NCI-H128 (cell line): ENCODE data around the gene PRRT4.
A peak's percentile ranks its signal among the peaks of the same experiment; 100 is the strongest.

Experiments
- DNase-seq: peaks from one replicate; lab custom pipeline; 2025; ENCODE audit not compliant: unreplicated experiment; lab: John Stamatoyannopoulos, UW

Gene PRRT4

DNA sequence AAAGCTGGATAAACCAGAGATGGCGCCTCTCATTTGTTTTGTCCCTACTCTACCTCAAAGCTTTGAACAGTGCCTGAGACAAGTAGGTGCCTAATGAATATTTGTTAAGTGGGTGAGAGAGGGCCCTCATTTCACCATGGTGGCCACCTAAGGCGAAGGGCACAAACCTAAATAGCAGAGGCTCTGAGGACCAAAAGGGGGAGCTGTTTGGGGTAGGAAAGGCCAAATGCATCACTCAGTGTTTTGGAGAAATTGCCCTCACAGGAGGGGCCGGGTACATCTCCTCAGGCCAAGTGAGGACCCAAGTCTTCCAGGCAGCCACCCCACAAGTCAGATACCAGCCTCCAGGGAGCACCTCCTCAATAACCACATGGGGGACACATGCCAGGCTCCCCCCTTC, 34.3 kb upstream of the PRRT4 start:
- DNase-seq: no peak

DNA sequence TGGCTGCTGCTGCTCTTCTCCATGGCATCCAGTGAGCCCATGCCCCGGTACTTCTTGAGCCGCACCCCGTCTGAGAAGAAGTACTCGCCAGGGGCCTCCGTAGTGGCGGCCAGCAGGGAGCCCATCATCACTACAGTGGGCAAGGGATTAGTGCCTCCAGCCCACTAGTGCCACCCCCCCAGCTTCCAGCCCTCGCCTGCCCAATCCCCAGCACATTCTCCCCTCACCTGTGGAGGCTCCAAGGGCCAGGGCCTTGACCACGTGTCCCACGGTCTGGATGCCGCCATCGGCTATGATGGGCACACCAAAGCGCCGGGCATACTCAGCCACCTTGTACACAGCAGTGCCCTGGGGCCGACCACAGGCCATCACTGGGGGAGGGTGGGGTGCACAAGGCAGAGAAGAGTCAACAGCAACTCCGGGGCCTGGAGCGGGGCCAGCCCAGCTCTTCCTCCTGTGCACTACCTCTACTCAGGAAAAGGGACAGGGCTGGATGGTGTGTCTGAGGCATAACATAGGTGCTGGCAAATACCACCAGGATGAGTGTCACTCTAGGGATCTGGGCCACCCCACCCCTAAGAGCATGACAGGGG, 33.5 kb upstream of the PRRT4 start:
- no peak for DNase-seq

DNA sequence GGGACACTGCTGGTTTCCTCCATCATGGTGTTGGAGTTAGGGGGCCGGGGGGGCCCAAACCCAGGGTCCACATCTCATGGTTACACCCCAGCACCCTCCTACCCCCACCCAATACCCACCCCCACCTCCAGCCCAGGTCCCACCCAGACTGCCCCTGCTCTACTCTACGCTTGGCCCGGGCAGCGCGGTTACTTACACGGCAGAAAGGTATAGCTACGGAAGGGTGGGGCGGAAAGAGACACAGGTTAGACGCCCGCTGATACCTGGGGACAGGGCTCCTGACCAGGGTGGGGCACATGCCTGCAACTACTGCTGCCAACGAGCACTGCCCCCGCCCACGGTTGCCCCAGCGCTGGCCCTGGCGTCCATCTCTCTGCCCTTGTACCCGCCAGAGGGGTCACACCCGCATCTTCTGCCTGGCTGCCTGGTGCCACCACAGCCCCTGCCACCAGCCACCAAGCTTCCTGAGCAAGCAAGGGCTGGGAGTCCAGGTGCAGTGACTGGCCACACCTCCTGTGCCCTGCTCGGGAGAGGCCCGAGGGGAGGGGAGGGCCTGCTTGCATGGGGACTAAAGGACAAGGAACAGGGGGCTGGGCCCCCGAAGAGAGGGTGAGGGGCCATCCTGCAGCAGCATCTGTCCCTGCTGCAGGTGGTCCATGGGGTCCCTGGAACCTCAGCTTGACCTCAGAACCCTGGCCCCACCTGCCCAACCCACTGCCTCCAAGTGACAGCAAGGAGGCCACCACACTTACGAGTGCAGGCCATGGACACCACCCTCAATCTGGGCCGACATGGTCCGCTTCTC, 32.2 kb upstream of the PRRT4 start:
- no peak for DNase-seq

DNA sequence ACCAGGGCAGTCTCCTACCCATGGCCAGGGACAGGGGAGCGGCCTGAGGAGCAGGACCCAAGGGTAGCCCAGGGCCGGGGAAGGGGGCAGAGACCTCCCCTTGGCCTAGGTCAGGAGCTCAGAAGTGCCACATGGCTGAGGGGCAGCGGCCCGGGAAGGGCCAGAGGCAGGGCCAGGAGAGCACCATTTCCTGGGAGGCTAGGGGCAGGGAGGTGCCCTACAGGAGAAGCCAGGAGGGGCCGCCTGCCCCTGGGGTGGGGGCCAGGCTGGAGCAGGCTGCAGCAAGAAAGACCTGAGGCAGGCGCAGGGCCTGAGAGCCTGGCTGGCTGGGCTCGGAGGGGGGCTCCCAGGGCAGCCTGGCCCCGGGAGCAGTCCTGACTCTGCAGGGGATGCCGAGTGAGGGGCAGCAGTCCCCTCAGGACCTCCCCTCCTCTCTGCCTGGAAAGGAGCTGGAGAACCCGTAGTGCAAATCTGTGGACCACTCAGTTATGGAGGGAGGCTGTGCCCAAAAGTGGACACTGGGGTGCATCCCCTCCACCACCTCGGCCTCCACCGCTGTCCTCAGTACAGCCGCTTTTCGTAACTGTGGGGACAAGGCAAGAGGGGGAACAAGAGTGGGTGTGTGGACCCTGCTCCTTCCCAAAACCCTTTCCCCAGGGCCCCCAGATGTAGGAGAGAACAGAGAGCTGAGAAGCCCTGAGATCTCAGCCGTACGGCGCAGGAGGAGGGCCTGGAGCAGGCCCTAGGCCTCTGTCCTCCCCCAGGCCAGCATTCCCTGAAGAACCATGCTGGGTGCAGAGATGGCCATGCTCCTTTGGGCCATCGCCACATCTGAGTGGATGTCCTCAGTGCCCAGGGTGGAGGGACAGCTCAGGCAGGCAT, 31.2 kb upstream of the PRRT4 start:
- DNase-seq: no peak

DNA sequence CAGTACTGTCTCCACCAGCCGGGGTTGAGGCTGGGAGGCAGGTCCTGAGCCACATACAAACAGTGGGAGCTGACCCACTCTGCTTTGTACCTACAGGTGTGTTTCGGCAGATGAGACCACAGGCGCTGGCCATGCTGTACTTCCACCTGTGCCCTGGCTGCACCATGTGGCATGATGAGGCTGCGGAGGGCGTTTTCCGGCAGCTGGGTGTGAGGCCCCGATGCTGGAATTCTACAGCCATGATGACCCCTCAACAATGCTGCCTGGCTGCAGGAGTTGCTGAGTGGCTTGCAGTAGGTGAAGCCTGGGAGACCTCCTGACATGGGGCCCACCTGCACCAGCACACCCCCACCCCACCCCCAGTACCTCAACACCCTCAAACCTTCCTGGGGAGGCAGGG, 30.3 kb upstream of the PRRT4 start:
- no peak for DNase-seq

DNA sequence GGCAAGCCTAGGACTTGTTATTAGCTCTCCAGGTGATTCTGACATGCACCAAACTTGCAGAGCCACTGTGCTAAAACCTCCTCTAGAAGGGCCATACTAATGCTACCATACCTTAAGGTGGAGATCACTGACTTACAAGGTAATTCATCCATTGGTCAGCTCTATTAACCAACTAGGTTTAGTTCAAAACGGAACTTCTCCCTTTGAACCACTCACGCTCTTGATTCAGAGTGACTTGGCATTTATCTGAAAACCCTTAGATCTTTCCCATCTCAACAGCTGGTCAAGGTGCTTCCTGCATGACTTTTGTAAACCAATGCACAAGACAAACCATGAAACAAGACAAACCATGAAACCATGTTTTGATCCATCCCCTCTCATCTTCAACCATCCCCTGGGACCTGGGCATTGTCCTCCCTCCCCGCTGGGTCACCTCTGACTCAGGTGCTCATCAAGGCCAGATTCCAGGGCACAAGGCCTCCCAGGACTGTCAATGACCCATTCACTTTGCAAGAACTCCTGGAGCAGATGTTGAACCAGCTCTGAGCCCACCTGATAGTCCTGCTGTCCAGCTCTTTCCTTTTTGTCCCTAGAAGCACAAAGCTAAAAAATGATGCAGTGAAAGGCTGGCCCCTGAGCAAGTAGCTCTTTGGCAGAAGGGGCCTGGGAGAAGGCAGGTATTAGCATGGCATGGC, 29.5 kb upstream of the PRRT4 start:
- no peak for DNase-seq

DNA sequence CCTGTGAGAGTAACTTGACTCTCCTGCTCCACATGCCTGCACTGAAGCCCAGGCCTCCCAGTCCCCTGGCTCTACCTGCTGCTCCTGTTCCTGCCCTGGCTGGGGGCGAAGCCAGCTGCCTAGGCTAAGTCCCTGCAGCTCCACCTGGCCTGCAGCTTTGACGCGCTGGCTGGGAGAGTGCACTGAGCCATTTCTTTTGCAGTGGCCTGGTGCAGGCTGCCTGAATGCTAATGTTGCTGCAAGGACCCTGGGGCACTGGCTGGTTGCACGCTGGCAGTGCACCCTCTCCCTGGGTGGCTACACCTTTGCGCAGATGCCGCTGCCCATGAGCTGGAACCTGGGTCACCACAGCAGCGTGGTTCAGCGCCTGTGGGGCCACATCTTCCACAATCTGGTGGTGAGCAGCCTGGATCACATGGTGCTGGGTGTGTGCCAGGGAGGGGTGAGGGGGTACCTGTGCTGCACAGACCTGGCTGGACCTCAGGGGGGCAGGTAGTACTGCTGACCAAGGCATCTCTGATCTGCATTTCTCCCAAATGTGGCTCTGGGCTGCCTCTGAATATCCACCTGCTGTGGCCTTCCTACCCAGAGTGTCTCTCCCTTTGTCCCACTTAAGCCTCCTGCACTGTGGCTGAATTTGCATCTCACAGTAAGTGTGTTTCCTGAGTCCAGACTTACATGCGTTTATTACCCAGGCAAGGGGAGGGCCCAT, 28.3 kb upstream of the PRRT4 start:
- no peak for DNase-seq

DNA sequence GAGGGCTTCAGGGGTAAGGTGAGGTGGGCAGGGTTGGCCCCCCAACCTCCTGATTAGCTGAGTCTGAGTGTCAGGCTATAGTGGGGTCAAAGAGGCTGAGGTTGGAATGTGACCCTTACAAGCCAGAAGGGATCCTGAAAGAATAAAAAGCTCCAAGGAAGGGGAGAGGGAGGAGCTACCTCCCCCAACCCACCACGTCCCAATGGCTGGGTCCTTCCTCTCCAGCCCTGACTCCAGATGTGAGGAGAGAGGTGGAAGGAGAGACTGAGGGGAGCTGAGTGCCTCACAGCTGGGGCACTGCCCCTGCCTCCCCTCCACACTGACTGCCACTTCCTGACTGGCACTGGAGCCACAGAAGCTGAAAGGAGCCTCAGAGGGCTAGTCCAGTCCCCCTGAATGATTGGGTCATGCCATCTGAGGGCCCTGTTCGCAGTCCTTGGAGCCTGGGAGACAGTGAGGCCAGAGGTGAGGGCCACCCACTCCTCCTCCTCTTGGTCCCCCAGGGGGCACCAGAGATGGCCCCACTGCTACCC, 27.7 kb upstream of the PRRT4 start:
- no peak for DNase-seq

DNA sequence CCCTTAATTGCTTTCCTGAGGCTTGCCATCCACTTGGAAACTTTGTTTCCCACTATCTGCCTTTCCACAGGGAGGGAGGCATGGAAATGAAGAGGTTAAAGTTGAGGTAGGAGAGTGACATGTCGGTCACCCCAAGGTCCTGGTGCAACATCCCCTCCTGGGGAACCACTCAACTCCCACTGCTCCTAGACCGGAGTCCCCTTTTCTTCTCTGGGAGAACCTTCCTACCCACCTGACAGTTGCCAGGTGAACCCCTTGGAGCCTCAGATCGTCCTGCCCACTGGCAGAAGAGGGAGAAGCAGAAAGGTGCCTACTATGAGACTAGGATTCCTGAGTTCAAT, 26.6 kb upstream of the PRRT4 start:
- no peak for DNase-seq

DNA sequence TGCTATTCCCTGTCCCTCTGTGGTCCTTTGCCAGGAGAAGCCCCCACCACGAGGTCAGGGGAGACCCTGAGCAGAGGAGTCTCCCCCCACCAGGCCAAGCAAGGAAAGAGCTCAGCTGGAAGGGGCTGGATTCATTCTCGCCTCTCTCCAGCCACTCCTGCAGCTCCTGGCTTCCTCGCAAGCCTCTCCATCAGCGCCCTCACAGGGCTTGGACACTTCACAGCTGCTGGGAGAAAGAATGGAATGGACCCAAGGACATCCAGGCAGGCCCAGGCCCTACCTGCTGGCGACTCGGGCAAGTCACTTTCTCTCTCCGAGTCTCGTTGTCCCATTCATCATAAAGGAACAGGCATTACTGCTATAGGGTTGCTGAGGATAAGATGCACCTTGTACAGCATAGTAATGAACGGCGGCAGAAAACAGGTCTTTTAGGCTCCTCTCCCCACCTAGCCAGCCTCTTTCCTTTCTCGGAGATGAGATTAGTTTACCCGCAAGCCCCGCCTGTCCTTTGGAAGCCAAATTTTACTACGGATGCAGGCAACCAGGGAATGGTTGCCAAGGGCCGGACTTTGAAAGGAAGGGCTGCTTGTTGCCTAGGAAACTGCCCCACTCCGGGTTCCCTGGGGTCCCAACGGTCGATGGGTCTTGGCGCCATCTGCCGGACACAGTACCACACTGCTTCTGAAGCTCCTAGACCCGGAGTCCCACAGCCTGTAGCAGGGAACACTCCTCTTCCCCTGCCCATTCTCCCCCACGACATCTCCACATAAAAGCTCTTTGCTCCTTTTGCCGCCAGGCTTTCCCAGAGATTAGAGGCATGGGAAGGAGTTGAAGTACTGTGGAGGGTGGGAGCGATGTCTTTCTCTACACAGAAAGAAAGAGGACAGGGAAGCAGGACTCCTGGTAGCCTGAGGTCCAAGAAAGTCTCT, 26.0 kb upstream of the PRRT4 start:
- peak; percentile 72 for DNase-seq

DNA sequence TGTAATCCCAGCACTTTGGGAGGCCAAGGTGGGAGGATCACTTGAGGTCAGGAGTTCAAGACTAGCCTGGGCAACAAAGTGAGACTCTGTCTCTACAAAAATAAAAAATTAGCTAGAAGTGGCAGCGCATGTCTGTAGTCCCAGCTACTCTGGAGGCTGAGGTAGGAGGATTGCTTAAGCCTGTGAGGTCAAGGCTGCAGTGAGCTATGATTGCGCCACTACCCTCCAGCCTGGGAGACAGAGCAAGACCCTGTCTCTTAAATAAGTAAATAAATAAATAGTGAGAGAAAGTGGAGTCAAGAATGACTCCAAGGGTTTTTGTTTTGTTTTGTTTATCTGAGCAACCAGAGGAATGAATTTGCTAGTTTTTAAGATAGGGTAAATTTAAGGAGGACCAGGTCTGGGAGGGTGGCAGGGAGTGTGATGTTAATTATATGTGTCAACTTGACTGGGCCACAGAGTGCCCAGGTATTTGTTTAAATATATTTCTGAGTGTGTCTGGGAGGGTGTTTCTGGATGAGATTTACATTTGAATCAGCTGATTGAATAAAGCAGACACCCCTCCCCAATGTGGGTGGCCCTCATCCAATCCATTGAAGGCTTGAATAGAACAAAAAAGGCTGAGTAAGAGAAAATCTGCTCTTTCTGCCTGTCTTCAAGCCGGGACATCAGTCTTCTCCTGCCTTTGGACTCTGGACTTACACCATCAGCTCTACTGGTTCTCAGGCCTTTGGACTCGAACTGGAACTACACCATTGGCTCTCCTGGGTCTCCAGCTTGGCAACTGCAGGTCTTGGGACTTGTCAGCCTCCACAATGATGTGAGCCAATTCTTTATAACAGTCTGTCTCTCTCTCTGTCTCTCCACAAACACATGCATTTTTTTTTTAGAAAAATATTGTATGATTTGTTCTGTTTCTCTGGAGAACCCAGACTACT, 24.8 kb upstream of the PRRT4 start:
- DNase-seq: no peak

DNA sequence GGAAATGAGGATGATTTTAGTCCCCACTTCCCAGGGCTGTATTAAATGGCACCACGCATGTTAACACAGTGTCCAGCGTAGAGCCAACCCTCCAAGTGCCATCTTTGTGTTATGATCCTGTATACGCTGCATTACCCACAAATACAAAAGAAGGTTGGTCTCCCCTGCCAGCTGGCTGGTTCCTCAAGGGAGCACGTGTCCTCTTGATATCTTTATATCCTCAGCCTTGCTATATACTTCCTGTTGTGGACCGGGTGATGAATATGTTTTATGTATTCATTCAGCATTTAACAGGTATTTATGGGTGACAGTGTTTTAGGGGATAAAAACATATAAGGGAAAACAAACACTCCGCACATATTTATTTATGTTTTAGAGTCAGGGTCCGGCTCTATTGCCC, 23.2 kb upstream of the PRRT4 start:
- DNase-seq: no peak

DNA sequence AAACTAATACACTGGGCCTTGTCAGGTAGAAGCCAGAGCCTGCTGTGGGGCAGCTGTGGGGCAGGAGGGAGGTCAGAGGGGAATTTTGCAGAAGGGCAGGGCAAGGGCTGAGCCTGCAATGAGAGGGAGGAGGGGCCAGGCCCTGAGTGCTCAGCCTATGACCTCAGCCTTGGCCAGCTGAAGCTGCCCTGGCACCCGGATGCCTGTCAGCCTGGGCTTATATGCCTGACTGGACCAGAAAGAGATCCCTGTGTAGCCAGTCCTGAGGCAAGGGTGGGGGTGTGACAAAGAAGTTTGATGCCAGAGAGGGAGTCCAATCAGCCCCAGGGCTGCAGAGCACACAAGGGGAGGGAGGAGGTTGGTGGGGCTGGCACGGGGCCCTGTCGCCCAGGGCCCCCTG, 22.3 kb upstream of the PRRT4 start:
- DNase-seq: no peak

DNA sequence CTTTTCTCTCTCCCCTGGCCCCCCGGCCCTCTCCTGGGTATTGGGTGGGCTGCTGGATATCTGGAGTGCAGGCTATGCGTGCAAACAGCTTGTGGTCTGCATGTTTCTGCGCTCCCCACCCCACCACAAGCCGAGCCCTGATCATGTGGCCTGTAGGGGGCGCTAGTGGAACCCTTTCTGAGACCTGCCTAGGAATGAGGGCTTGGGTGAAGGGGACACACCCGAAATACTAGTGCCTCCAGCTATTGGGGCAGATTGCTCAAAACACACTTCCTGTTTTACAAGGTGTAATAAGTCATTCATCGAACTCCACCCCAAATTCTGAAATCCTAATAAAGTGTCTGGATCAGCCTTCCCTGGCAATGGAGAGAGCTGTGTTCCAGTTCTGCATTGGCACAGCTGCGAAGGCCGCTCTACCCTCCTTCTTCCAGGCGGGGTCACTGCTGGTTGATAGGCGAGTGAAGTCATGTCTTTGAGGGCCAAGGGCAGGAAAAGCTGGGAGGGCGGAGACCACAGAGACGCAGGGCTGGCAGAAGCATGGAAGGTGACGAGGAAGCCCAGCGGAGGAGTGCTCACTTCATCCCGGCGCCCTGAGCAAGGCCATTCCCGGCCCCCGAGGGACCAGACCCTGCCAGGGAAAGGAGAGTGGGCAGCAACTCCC, 19.8 kb upstream of the PRRT4 start:
- DNase-seq: no peak

DNA sequence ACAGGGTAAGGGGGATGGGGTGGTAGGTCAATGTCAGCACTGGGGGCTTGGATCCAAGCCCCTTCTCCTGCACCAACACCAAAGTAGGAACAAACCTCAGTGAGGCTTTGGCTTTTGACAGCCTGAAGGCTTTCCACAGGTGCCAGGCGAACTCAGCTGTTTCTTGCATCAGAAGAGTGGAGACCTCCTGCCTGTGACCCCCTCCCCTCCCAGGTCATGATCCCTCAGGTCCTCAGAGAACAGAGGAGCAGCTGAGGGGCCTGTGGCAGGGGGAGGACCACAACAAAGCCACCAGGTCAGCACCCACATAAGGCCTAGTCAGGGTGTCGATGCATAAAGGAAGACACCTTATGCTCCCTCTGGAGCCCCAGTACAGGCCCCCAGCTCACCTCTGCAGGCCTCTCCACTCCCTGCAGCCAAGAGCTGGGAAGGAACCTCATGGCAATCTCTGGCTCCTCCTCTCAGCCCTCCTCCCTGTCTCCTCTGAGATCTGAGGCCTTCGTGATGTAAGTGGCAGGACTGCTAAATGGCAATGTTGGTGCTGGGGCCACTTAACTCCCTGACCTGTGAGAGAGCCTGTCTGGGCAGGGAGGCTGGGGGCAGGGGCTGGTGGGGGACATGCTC, 19.1 kb upstream of the PRRT4 start:
- DNase-seq: no peak

DNA sequence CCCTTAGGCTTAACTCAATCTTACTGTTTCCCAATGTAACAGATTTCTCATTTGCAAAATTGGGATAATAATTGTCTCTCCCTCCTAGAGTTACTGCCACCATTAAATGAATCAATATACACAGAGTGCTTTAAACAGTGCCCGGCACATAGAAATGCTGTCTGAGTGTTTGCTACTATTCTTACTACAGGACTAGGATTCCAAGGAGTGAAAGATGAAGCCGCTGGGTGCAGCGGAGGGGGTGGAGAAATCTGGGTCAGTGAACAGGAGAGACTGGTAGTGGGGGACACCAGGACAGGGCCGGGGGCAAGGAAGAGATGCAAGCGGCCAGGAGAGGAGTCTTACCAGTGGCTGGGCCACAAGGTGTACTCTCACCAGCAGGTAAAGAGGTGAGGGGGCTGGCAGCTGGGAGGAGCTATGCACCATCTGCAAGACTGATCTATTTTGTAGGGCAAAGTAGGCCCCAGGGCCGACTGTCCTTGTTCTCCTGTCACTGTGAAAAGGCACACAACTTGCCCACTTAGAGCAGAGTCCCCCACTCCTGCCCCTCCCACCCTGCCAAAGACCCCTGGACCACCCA, 18.5 kb upstream of the PRRT4 start:
- DNase-seq: no peak

DNA sequence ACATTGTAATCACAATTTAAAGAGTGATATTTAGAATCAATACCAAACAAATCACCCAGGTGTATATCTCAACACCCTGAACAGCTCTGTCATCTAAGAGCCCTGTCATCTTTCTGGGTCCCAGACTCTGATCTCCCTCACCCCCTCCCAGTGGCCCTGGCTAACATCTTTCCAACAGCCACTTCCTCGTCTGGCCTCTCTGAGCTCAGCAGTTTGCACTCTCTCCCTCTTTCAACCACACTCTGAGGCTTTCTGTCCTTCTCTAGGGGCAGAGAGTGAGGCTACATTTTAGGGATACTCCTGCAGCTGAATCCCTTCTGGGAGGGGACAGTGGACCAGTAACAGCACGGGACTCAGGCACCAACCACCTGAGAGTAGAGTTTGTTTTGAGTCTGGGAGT, 17.1 kb upstream of the PRRT4 start:
- no peak for DNase-seq
